Nephron progenitor cell (in vitro differentiated cells): ENCODE measurements around the gene INKA2.

Source experiments
- DNase-seq: peaks from one replicate; pipeline ENCODE4 v3.0.0; 2021
- H3K27ac Mint-ChIP-seq: 2 replicates; pipeline ENCODE4 v1.8.0; 2021; ENCODE audit warnings: mild to moderate bottlenecking, moderate library complexity, mixed read lengths
- H3K27me3 Mint-ChIP-seq: 2 replicates; pipeline ENCODE4 v1.8.0; 2021; ENCODE audit warnings: mild to moderate bottlenecking, low read depth, mixed read lengths; ENCODE audit not compliant: poor library complexity
- H3K36me3 Mint-ChIP-seq: 2 replicates; pipeline ENCODE4 v1.8.0; 2021; ENCODE audit warnings: low read depth, mixed read lengths
- H3K4me1 Mint-ChIP-seq: 2 replicates; pipeline ENCODE4 v1.8.0; 2021; ENCODE audit warnings: mixed read lengths
- H3K4me3 Mint-ChIP-seq: 2 replicates; pipeline ENCODE4 v1.8.0; 2021; ENCODE audit warnings: mild to moderate bottlenecking, moderate library complexity, mixed read lengths
- H3K9me3 Mint-ChIP-seq: 2 replicates; pipeline ENCODE4 v1.8.0; 2021; ENCODE audit warnings: mild to moderate bottlenecking, moderate library complexity, mixed read lengths
- TF ChIP-seq, protein P1 (sequence below): fragments of 200-600 bp; sonication (generic); IDR thresholded peaks from 2 replicates; pipeline ENCODE4 v1.5.0; 2021; ENCODE audit warnings: antibody characterized with exemption

Gene INKA2

DNA sequence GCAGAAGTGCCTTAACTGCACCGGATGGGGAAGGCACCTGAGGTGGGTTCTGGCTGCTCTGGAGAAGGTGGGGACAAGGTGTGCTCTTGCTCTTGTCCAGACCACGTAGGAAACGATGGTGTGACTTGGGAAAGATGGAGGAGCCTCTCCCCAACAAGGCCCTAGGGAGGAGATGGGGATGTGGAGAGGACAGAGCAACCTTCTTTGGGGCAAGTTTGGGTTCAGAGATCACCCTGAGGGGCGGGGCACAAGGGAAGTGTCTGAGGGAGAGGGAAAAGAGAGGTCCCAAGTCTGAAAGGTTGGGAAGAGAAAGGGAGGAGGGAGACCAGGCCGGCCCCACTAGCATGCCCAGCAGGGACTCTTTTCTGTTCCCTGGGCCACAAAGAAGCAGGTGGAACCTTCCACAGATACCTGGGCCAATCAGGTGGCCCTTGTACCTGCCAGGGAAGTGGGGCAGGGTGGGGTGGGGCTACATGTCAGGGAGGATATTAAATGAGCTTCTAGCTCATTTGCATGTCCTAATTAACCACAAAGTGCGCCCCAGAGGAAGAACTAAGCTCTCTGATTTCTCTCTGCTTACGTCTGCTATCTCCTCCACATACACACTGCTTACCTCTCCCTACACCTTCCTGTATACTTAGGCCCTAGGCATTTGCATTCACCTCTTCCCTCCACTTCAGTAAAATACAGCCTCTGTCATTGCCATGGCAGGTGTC lies 15.9 kb downstream of the INKA2 start:
- peaks cover 5% of the 10 kb centered on the region for H3K36me3 Mint-ChIP-seq
- no peak for DNase-seq
- no peaks in the 10 kb centered on the region for H3K9me3 Mint-ChIP-seq
- no peak overlapping the region for H3K27ac Mint-ChIP-seq
- H3K4me3 Mint-ChIP-seq, result no peak overlapping the region
- peaks cover 60% of the 10 kb centered on the region for H3K4me1 Mint-ChIP-seq
- TF ChIP-seq, protein P1, sequence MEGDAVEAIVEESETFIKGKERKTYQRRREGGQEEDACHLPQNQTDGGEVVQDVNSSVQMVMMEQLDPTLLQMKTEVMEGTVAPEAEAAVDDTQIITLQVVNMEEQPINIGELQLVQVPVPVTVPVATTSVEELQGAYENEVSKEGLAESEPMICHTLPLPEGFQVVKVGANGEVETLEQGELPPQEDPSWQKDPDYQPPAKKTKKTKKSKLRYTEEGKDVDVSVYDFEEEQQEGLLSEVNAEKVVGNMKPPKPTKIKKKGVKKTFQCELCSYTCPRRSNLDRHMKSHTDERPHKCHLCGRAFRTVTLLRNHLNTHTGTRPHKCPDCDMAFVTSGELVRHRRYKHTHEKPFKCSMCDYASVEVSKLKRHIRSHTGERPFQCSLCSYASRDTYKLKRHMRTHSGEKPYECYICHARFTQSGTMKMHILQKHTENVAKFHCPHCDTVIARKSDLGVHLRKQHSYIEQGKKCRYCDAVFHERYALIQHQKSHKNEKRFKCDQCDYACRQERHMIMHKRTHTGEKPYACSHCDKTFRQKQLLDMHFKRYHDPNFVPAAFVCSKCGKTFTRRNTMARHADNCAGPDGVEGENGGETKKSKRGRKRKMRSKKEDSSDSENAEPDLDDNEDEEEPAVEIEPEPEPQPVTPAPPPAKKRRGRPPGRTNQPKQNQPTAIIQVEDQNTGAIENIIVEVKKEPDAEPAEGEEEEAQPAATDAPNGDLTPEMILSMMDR, result no peak
- peaks cover 7% of the 10 kb centered on the region for H3K27me3 Mint-ChIP-seq

DNA sequence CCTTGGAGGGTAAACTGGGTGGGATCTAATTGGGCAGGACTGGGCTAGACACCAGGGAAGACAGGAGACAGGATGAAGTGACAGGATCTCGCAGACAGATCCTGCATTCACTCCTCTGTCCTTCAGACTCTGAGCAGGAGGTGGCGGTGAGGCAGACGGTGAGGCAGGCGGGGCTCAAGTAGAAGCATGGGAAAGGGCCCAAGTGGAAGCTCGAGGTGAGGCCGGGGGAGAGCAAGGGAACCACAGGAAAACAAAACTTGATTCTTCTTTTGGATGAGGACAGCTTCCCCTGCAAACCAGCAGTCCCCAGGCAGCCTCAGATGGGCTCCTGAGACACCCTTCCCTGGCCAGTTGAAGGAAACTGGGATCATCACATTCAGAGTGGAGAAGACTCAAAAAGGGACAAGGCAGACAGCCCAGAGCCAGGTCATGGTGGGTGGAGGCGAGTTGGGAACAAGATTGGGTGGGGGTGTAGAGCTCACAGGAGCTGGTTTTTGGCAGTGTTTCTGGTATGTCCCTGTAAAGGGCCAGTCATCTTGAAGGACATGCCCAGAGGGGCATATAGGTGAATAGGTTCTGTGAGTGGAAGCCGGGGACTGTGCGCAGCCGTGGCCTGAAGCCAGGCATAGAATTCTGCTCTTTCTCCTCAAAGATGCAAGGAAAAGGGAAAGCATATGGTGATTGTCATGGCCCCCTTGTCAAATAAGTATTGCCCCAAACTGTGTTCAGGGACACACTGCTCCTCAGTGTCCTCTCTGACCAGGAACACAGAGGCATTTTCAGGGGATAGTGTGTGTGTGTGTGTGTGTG lies 18.0 kb downstream of the INKA2 start:
- Mint-ChIP-seq H3K27me3 (peaks cover 7% of the 10 kb centered on the region), H3K27ac (peak overlapping the region; percentile 21), H3K9me3 (no peaks in the 10 kb centered on the region), H3K36me3 (no peaks in the 10 kb centered on the region), H3K4me3 (no peak overlapping the region), H3K4me1 (peaks cover 39% of the 10 kb centered on the region)
- TF ChIP-seq, protein P1, result no peak
- DNase-seq, result no peak

DNA sequence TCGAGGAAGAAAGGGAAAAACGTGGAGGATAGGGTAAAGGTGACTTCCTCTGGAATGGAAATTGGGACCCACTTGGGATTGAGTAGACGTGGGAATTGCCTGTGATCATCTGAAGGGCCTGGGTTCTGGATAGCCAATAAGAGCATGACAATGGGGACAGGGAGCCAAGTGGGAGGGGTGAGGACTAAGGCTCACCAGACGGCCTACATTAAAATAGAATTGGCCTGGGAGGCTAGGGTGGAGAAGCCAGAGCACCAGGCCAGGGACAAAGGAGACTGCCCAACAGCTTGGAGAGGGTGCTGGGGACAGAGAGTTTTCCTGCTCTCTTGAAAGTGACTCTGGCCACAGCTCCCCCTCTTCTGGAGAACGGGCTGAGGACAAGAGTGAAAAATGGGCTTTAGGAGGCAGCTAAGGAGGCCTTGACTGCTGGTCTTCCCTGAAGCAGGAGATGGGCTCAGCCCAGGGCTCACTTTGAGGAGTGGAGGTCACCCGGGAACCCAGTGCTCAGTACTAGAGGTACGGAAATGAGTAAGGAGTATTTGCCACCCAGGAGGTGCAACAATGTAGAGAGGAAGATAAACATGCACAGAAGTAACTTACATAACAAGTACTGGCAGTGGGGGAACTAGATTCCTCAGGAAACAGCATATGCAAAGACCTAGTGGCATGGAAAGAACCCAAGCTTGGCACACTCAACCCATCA lies 18.8 kb downstream of the INKA2 start:
- no peak overlapping the region for H3K27ac Mint-ChIP-seq
- TF ChIP-seq, protein P1, result no peak
- no peak overlapping the region for H3K4me3 Mint-ChIP-seq
- H3K9me3 Mint-ChIP-seq, result no peaks in the 10 kb centered on the region
- H3K27me3 Mint-ChIP-seq, result peaks cover 7% of the 10 kb centered on the region
- H3K4me1 Mint-ChIP-seq, result peaks cover 33% of the 10 kb centered on the region
- no peaks in the 10 kb centered on the region for H3K36me3 Mint-ChIP-seq
- DNase-seq, result no peak

DNA sequence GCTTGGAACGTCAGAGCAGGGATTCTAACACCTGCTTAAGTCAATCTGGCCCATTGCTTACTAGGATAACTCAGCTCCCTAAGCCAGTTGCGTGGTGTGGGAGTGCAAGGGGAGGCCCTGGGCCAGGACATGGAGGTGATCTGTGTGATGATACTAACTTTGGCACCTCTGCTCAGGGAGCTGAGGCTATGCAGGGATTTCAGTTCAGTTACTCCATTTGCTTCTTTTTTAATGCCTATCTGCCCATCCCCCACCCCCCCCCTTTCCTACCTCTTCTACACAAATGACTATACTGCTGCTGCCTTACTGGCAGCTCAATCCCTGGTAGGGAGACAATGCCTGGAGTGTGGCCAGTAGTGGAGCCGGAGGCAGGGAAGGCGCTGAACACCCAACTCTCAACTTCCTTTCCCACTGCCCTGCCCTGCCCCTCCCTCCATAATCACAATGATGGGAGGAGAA lies 19.5 kb downstream of the INKA2 start:
- Mint-ChIP-seq H3K36me3 (no peaks in the 10 kb centered on the region), H3K27me3 (peaks cover 7% of the 10 kb centered on the region), H3K4me1 (peaks cover 25% of the 10 kb centered on the region), H3K4me3 (no peak overlapping the region), H3K27ac (no peak overlapping the region), H3K9me3 (no peaks in the 10 kb centered on the region)
- DNase-seq, result no peak
- TF ChIP-seq, protein P1, result no peak

DNA sequence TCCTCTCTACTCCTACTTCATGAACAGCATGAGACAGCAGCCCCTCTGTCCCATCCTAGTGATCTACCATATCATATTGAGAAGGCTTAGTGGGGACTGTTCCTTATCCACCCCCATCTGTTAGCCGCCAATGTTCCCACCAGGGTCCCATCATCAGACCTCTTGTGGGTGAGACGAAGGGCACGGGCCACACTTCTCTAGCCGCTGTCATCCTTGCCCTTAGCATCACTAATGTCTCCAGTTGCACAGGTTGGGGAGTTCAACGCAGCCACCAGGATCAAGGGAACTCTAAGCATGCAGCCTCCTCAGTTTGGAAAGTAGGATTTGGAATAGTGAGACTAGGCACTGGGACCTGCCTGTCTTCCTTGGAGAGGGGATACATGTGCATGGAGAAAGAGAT lies 20.1 kb downstream of the INKA2 start:
- Mint-ChIP-seq H3K4me1 (peaks cover 20% of the 10 kb centered on the region), H3K36me3 (no peaks in the 10 kb centered on the region), H3K27me3 (peaks cover 5% of the 10 kb centered on the region), H3K4me3 (no peak overlapping the region), H3K9me3 (no peaks in the 10 kb centered on the region), H3K27ac (no peak overlapping the region)
- no peak for DNase-seq
- TF ChIP-seq, protein P1, result no peak
